Measurements from ENCODE around the gene TAC3. TPM values are rescaled to one million over a fixed set of nuclear protein-coding genes. Genes with fewer than 3 reads are reported as not detected.
A peak's percentile ranks its signal among the peaks of the same experiment; 100 is the strongest.

The TAC3 gene
- total RNA-seq, 1 donor from 2014 or later: 1.3 TPM

GRCh38 chr12:57037264-57037663 lies 20.9 kb upstream of the TAC3 start:
- H4K20me1 ChIP-seq (ENCODE audit: insufficient read depth, low read length): no peaks in the 10 kb centered on the region
- no peaks in the 10 kb centered on the region for H3K36me3 Mint-ChIP-seq (ENCODE audit: low read depth, unreplicated experiment)
- H3K4me3 ChIP-seq (ENCODE audit: insufficient read depth, low read depth, low read length): no peak overlapping the region
- H3K4me1 ChIP-seq (ENCODE audit: insufficient read depth, low read length): no peaks in the 10 kb centered on the region
- H3K9ac ChIP-seq (ENCODE audit: low read length): no peak overlapping the region
- DNase-seq (ENCODE audit: low read depth) (no peak), FAIRE-seq (no peak)
- H3K36me3 ChIP-seq (ENCODE audit: insufficient read depth, low read length): no peaks in the 10 kb centered on the region
- peaks cover 53% of the 10 kb centered on the region for H3K27me3 Mint-ChIP-seq (ENCODE audit: low read depth, unreplicated experiment)
- H3K27ac ChIP-seq (ENCODE audit: low read depth, low read length): no peak overlapping the region
- H3K79me2 ChIP-seq (ENCODE audit: insufficient read depth, low read length): no peaks in the 10 kb centered on the region
- H3K9me3 ChIP-seq (ENCODE audit: insufficient read depth, low read depth, low read length): no peaks in the 10 kb centered on the region
- H3K4me1 Mint-ChIP-seq (ENCODE audit: low read depth, unreplicated experiment): no peaks in the 10 kb centered on the region
- H2AFZ ChIP-seq (ENCODE audit: low read depth, low read length): no peak overlapping the region
- no peak overlapping the region for H3K27ac Mint-ChIP-seq (ENCODE audit: unreplicated experiment)
- no peak overlapping the region for H3K4me2 ChIP-seq (ENCODE audit: low read length)
- H3K4me3 Mint-ChIP-seq (ENCODE audit: unreplicated experiment): no peak overlapping the region
- peaks cover 28% of the 10 kb centered on the region for H3K27me3 ChIP-seq (ENCODE audit: insufficient read depth, low read length)
- TF ChIP-seq EZH2 (IDR thresholded peaks at IDR 0.05; ENCODE audit: insufficient read depth, low read length) (no peak), CTCF (IDR thresholded peaks at IDR 0.05; ENCODE audit: insufficient read depth, low read depth, low read length) (no peak)
- H3K9me3 Mint-ChIP-seq (ENCODE audit: unreplicated experiment): peaks cover 1% of the 10 kb centered on the region

GRCh38 chr12:57033431-57033830 lies 17.1 kb upstream of the TAC3 start:
- H3K9me3 Mint-ChIP-seq (ENCODE audit: unreplicated experiment): no peaks in the 10 kb centered on the region
- Histone ChIP-seq H3K4me2 (ENCODE audit: low read length) (no peak overlapping the region), H3K9me3 (ENCODE audit: insufficient read depth, low read depth, low read length) (no peaks in the 10 kb centered on the region), H3K4me1 (ENCODE audit: insufficient read depth, low read length) (no peaks in the 10 kb centered on the region), H3K36me3 (ENCODE audit: insufficient read depth, low read length) (no peaks in the 10 kb centered on the region), H3K27me3 (ENCODE audit: insufficient read depth, low read length) (peaks cover 17% of the 10 kb centered on the region), H3K9ac (ENCODE audit: low read length) (no peak overlapping the region), H3K4me3 (ENCODE audit: insufficient read depth, low read depth, low read length) (no peak overlapping the region), H2AFZ (ENCODE audit: low read depth, low read length) (no peak overlapping the region), H3K79me2 (ENCODE audit: insufficient read depth, low read length) (no peaks in the 10 kb centered on the region), H4K20me1 (ENCODE audit: insufficient read depth, low read length) (no peaks in the 10 kb centered on the region), H3K27ac (ENCODE audit: low read depth, low read length) (no peak overlapping the region)
- FAIRE-seq (no peak), DNase-seq (ENCODE audit: low read depth) (no peak)
- no peak overlapping the region for H3K27ac Mint-ChIP-seq (ENCODE audit: unreplicated experiment)
- no peak overlapping the region for H3K4me3 Mint-ChIP-seq (ENCODE audit: unreplicated experiment)
- TF ChIP-seq EZH2 (IDR thresholded peaks at IDR 0.05; ENCODE audit: insufficient read depth, low read length) (no peak), CTCF (IDR thresholded peaks at IDR 0.05; ENCODE audit: insufficient read depth, low read depth, low read length) (no peak)
- H3K4me1 Mint-ChIP-seq (ENCODE audit: low read depth, unreplicated experiment): peaks cover 7% of the 10 kb centered on the region
- H3K36me3 Mint-ChIP-seq (ENCODE audit: low read depth, unreplicated experiment): peaks cover 2% of the 10 kb centered on the region
- peaks cover 38% of the 10 kb centered on the region for H3K27me3 Mint-ChIP-seq (ENCODE audit: low read depth, unreplicated experiment)

- FAIRE-seq (no peak), DNase-seq (ENCODE audit: low read depth) (no peak)
- H3K4me1 Mint-ChIP-seq (ENCODE audit: low read depth, unreplicated experiment): peaks cover 11% of the 10 kb centered on the region
- H3K36me3 Mint-ChIP-seq (ENCODE audit: low read depth, unreplicated experiment): peaks cover 2% of the 10 kb centered on the region
- Histone ChIP-seq H4K20me1 (ENCODE audit: insufficient read depth, low read length) (no peaks in the 10 kb centered on the region), H3K9ac (ENCODE audit: low read length) (no peak overlapping the region), H2AFZ (ENCODE audit: low read depth, low read length) (no peak overlapping the region), H3K27me3 (ENCODE audit: insufficient read depth, low read length) (peaks cover 21% of the 10 kb centered on the region), H3K79me2 (ENCODE audit: insufficient read depth, low read length) (no peaks in the 10 kb centered on the region), H3K36me3 (ENCODE audit: insufficient read depth, low read length) (no peaks in the 10 kb centered on the region), H3K4me3 (ENCODE audit: insufficient read depth, low read depth, low read length) (no peak overlapping the region), H3K9me3 (ENCODE audit: insufficient read depth, low read depth, low read length) (no peaks in the 10 kb centered on the region), H3K4me1 (ENCODE audit: insufficient read depth, low read length) (no peaks in the 10 kb centered on the region), H3K4me2 (ENCODE audit: low read length) (no peak overlapping the region), H3K27ac (ENCODE audit: low read depth, low read length) (no peak overlapping the region)
- no peak overlapping the region for H3K4me3 Mint-ChIP-seq (ENCODE audit: unreplicated experiment)
- TF ChIP-seq CTCF (IDR thresholded peaks at IDR 0.05; ENCODE audit: insufficient read depth, low read depth, low read length) (no peak), EZH2 (IDR thresholded peaks at IDR 0.05; ENCODE audit: insufficient read depth, low read length) (no peak)
- no peaks in the 10 kb centered on the region for H3K9me3 Mint-ChIP-seq (ENCODE audit: unreplicated experiment)
- peaks cover 36% of the 10 kb centered on the region for H3K27me3 Mint-ChIP-seq (ENCODE audit: low read depth, unreplicated experiment)
- peak overlapping the region; percentile 29 for H3K27ac Mint-ChIP-seq (ENCODE audit: unreplicated experiment)
These were observed 15.5 kb upstream of the TAC3 start for GRCh38 chr12:57031789-57032188.
